ENCODE results near the gene STARD9. TPM values are rescaled to one million over a fixed set of nuclear protein-coding genes. Genes with fewer than 3 reads are reported as not detected.

STARD9 gene
- total and polyA plus RNA-seq, 10 of the 15 experiments (the other 5 are each of a cell fraction or from before 2014, with no cell fraction given), result 0.58 to 11.5 (median 6.1) TPM

- BruUV-seq (replicated peaks), result no TSS peak
- no peak overlapping the region for H3K4me3 ChIP-seq
- WGBS (ENCODE audit: insufficient coverage, insufficient replicate concordance, low lambda C conversion rate, missing lambda C conversion rate), result 85% methylated on average over 10 of the region's 10 CpGs
Observed at GRCh38 chr15:42694398-42694797, 119.0 kb downstream of the STARD9 start.

DNA sequence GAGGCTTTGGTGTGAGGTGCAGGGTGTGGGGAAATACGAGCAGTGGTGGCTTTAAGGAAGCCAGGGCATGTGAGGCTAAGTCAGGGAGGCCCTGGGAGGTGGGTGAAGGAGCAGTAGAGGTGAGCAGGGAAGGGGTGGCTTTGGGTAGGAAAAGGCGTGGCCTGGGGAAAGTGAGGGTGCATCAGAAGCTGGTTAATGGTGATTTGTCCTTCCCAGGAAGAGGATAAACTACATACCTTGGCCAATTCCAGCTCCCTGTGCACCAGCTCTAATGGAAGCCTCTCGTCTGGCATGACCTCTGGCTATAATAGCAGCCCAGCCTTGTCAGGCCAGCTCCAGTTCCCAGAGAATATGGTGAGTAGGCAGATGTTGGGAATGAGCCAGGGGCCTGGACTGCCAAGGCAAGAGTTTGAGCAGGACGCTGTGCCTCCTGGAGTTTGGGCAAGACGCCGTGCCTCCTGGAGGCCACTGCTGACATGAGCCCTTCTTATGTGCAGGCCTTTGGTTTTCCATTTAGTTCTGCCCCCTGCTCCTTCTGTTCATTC, 120.2 kb downstream of the STARD9 start:
- H2AFZ ChIP-seq (ENCODE audit: control insufficient read depth, low read depth, low read length), result no peak overlapping the region
- ChIA-PET RAD21 (ENCODE audit: unreplicated experiment) (no interaction called here), SMC1A (ENCODE audit: uncharacterized antibody, unreplicated experiment) (no interaction called here), CTCF (interaction anchor here (1.7 kb wide), 1 partner anchor 8 kb away, joined by 7 read pairs; no protein-coding TSS in a partner anchor), POLR2A (no interaction called here)
- intact Hi-C loops (cut with micrococcal nuclease; ENCODE audit: unreplicated experiment), result no loop called here
- FAIRE-seq, result no peak
- BruUV-seq (replicated peaks), result no TSS peak
- no peak overlapping the region for H3K9ac ChIP-seq (ENCODE audit: control insufficient read depth, insufficient read depth, low read length)
- H3K27ac ChIP-seq (ENCODE audit: control insufficient read depth, insufficient read depth), result no peak overlapping the region
- H4K20me1 ChIP-seq (ENCODE audit: control insufficient read depth, insufficient read depth), result no peaks in the 10 kb centered on the region
- TF ChIP-seq SREBF1 (IDR thresholded peaks at IDR 0.05; ENCODE audit: low read length) (no peak), PML (IDR thresholded peaks at IDR 0.05; ENCODE audit: low read length) (no peak), EZH2 (IDR thresholded peaks at IDR 0.05; ENCODE audit: borderline replicate concordance, control insufficient read depth, low read depth, low read length) (no peak), ETV6 (conservative IDR thresholded peaks at IDR 0.05 in 1 of 2, IDR thresholded peaks at IDR 0.05 in 1 of 2; ENCODE audit: borderline replicate concordance in 1 of 2, low read depth in 1 of 2) (no peak), HDAC2 (IDR thresholded peaks at IDR 0.05) (no peak), MYB (IDR thresholded peaks at IDR 0.05; ENCODE audit: borderline replicate concordance, low read depth, low read length) (no peak), NR2F1 (conservative IDR thresholded peaks at IDR 0.05) (no peak), ZZZ3 (IDR thresholded peaks at IDR 0.05; ENCODE audit: control insufficient read depth, insufficient read length, low read depth) (no peak), ZSCAN29 (IDR thresholded peaks at IDR 0.05) (no peak), NBN (IDR thresholded peaks at IDR 0.05) (no peak), BACH1 (IDR thresholded peaks at IDR 0.05; ENCODE audit: borderline replicate concordance) (no peak), MTA3 (IDR thresholded peaks at IDR 0.05; ENCODE audit: borderline replicate concordance, low read length) (no peak), NR2C1 (IDR thresholded peaks at IDR 0.05) (no peak)
- H3K27me3 ChIP-seq (replicated peaks in 1 of 2; ENCODE audit: control insufficient read depth in 2 of 2, insufficient read depth in 2 of 2, low read length in 1 of 2), result no peaks in the 10 kb centered on the region
- WGBS (ENCODE audit: insufficient coverage, insufficient replicate concordance, low lambda C conversion rate, missing lambda C conversion rate), result 83% methylated on average over 5 of the region's 6 CpGs
- in situ Hi-C loops (cut with MboI), result no loop called here
- H3K4me1 ChIP-seq (ENCODE audit: control insufficient read depth, insufficient read depth, low read length), result no peaks in the 10 kb centered on the region
- H3K36me3 ChIP-seq (ENCODE audit: control insufficient read depth in 2 of 2, insufficient read depth in 2 of 2, low read length in 1 of 2), result no peaks in the 10 kb centered on the region; a peak in 2 of 4 replicates
- no peaks in the 10 kb centered on the region for H3K79me2 ChIP-seq (ENCODE audit: control insufficient read depth, insufficient read depth, low read length)
- DNase-seq (ENCODE audit: low read depth, low spot score), result no peak
- H3K4me2 ChIP-seq (ENCODE audit: control insufficient read depth, insufficient read depth), result no peak overlapping the region
- ATAC-seq, result no peak
- no peak overlapping the region for H3K4me3 ChIP-seq
- H3K9me3 ChIP-seq (replicated peaks; ENCODE audit: control insufficient read depth, insufficient read depth, low read length), result no peaks in the 10 kb centered on the region

More at GRCh38 chr15:42694398-42694797, 119.0 kb downstream of the STARD9 start:
- DNase-seq (ENCODE audit: low read depth, low spot score) (no peak), FAIRE-seq (no peak), ATAC-seq (no peak)
- intact Hi-C loops (cut with micrococcal nuclease; ENCODE audit: unreplicated experiment) (no loop called here), in situ Hi-C loops (cut with MboI) (no loop called here)
- Histone ChIP-seq H2AFZ (ENCODE audit: control insufficient read depth, low read depth, low read length) (no peak overlapping the region), H3K9ac (ENCODE audit: control insufficient read depth, insufficient read depth, low read length) (no peak overlapping the region), H3K27me3 (replicated peaks in 1 of 2; ENCODE audit: control insufficient read depth in 2 of 2, insufficient read depth in 2 of 2, low read length in 1 of 2) (no peaks in the 10 kb centered on the region), H4K20me1 (ENCODE audit: control insufficient read depth, insufficient read depth) (no peaks in the 10 kb centered on the region), H3K4me1 (ENCODE audit: control insufficient read depth, insufficient read depth, low read length) (no peaks in the 10 kb centered on the region), H3K9me3 (replicated peaks; ENCODE audit: control insufficient read depth, insufficient read depth, low read length) (no peaks in the 10 kb centered on the region), H3K36me3 (ENCODE audit: control insufficient read depth in 2 of 2, insufficient read depth in 2 of 2, low read length in 1 of 2) (no peaks in the 10 kb centered on the region; a peak in 1 of 4 replicates), H3K27ac (ENCODE audit: control insufficient read depth, insufficient read depth) (no peak overlapping the region), H3K4me2 (ENCODE audit: control insufficient read depth, insufficient read depth) (no peak overlapping the region), H3K79me2 (ENCODE audit: control insufficient read depth, insufficient read depth, low read length) (no peaks in the 10 kb centered on the region)
- TF ChIP-seq IKZF2 (IDR thresholded peaks at IDR 0.05) (no peak), SIN3A (IDR thresholded peaks at IDR 0.05; ENCODE audit: low read depth, low read length) (no peak), RAD51 (IDR thresholded peaks at IDR 0.05) (no peak), MLLT1 (IDR thresholded peaks at IDR 0.05) (no peak)
- POLR2A ChIA-PET, result no interaction called here
- CTCF ChIA-PET, result interaction anchor here (1.7 kb wide), 1 partner anchor 9 kb away, joined by 7 read pairs; no protein-coding TSS in a partner anchor
- SMC1A ChIA-PET (ENCODE audit: uncharacterized antibody, unreplicated experiment), result no interaction called here
- RAD21 ChIA-PET (ENCODE audit: unreplicated experiment), result no interaction called here

Data from GM12878 (cell line).